ENCODE data around the gene IQCK.

IQCK gene

GRCh38 chr16:19802612-19803011 lies 84.5 kb downstream of the IQCK start:
- H3K27me3 ChIP-seq (ENCODE audit: low read length): no peaks in the 10 kb centered on the region
- no peak overlapping the region for H2AFZ ChIP-seq (ENCODE audit: low read depth, low read length, severe bottlenecking)
- no peak overlapping the region for H3K27ac ChIP-seq (ENCODE audit: low read depth, low read length)
- H3K79me2 ChIP-seq (ENCODE audit: insufficient read depth, low read length): no peaks in the 10 kb centered on the region
- H3K36me3 ChIP-seq (ENCODE audit: low read length): no peaks in the 10 kb centered on the region
- peaks cover 13% of the 10 kb centered on the region; the same call in 1 of the 2 replicates for H3K9me3 ChIP-seq (ENCODE audit: insufficient read depth, low read length)
- H3F3A ChIP-seq (ENCODE audit: insufficient read depth): no peaks in the 10 kb centered on the region
- H3K9ac ChIP-seq (ENCODE audit: low read length): no peak overlapping the region
- no peak overlapping the region for H3K4me2 ChIP-seq (ENCODE audit: low read depth, low read length, poor library complexity, severe bottlenecking)
- no peaks in the 10 kb centered on the region for H3K9me2 ChIP-seq (replicated peaks; ENCODE audit: insufficient read depth, low read length)
- TF ChIP-seq CTCF (IDR thresholded peaks at IDR 0.05; ENCODE audit: insufficient read depth, low read length, poor library complexity, severe bottlenecking): no peak
- TF ChIP-seq EZH2phosphoT487 (conservative IDR thresholded peaks at IDR 0.05; ENCODE audit: low read length): no peak
- H3K4me3 ChIP-seq (ENCODE audit: insufficient read depth, low read length, poor library complexity, severe bottlenecking): no peak overlapping the region
- no peaks in the 10 kb centered on the region for H4K20me1 ChIP-seq (ENCODE audit: low read depth, low read length)

GRCh38 chr16:19804538-19805323 lies 86.7 kb downstream of the IQCK start:
- Histone ChIP-seq H3K79me2 (ENCODE audit: insufficient read depth, low read length) (no peaks in the 10 kb centered on the region), H3K36me3 (ENCODE audit: low read length) (no peaks in the 10 kb centered on the region), H3K4me2 (ENCODE audit: low read depth, low read length, poor library complexity, severe bottlenecking) (no peak overlapping the region), H3K9me3 (ENCODE audit: insufficient read depth, low read length) (peaks cover 13% of the 10 kb centered on the region; the same call in 1 of the 2 replicates), H3F3A (ENCODE audit: insufficient read depth) (no peaks in the 10 kb centered on the region), H4K20me1 (ENCODE audit: low read depth, low read length) (no peaks in the 10 kb centered on the region), H2AFZ (ENCODE audit: low read depth, low read length, severe bottlenecking) (no peak overlapping the region), H3K27me3 (ENCODE audit: low read length) (no peaks in the 10 kb centered on the region), H3K4me3 (ENCODE audit: insufficient read depth, low read length, poor library complexity, severe bottlenecking) (no peak overlapping the region), H3K27ac (ENCODE audit: low read depth, low read length) (no peak overlapping the region), H3K9ac (ENCODE audit: low read length) (no peak overlapping the region), H3K9me2 (replicated peaks; ENCODE audit: insufficient read depth, low read length) (no peaks in the 10 kb centered on the region)
- TF ChIP-seq CTCF (IDR thresholded peaks at IDR 0.05; ENCODE audit: insufficient read depth, low read length, poor library complexity, severe bottlenecking) (no peak), EZH2phosphoT487 (conservative IDR thresholded peaks at IDR 0.05; ENCODE audit: low read length) (no peak)

- Histone ChIP-seq H3K9me2 (replicated peaks; ENCODE audit: insufficient read depth, low read length) (no peaks in the 10 kb centered on the region), H3K36me3 (ENCODE audit: low read length) (no peaks in the 10 kb centered on the region), H4K20me1 (ENCODE audit: low read depth, low read length) (no peaks in the 10 kb centered on the region), H2AFZ (ENCODE audit: low read depth, low read length, severe bottlenecking) (no peak overlapping the region), H3F3A (ENCODE audit: insufficient read depth) (no peaks in the 10 kb centered on the region), H3K4me3 (ENCODE audit: insufficient read depth, low read length, poor library complexity, severe bottlenecking) (no peak overlapping the region), H3K27ac (ENCODE audit: low read depth, low read length) (no peak overlapping the region), H3K27me3 (ENCODE audit: low read length) (no peaks in the 10 kb centered on the region), H3K4me2 (ENCODE audit: low read depth, low read length, poor library complexity, severe bottlenecking) (no peak overlapping the region), H3K79me2 (ENCODE audit: insufficient read depth, low read length) (no peaks in the 10 kb centered on the region), H3K9me3 (ENCODE audit: insufficient read depth, low read length) (peaks cover 13% of the 10 kb centered on the region; the same call in 1 of the 2 replicates), H3K9ac (ENCODE audit: low read length) (no peak overlapping the region)
- TF ChIP-seq EZH2phosphoT487 (conservative IDR thresholded peaks at IDR 0.05; ENCODE audit: low read length) (no peak), CTCF (IDR thresholded peaks at IDR 0.05; ENCODE audit: insufficient read depth, low read length, poor library complexity, severe bottlenecking) (no peak)
Measured at GRCh38 chr16:19805459-19806162, 87.5 kb downstream of the IQCK start.

Data from SU-DHL-6 (cell line).